Stimulated activated CD4-positive, alpha-beta T cell treated with anti-CD3 and anti-CD28 coated beads, Interleukin-12 subunit alpha, Interleukin-12 subunit beta, amount 100 ng/mL, for 48 hours (primary cell): ENCODE results near the gene INSC.

ENCODE experiments used
- DNase-seq, 3 donors: peaks; one replicate each; pipeline ENCODE4 v3.0.0-alpha.2; 2020; ENCODE audit warnings: low read depth in 2 of 3, low spot score in 1 of 3

The INSC gene

DNA sequence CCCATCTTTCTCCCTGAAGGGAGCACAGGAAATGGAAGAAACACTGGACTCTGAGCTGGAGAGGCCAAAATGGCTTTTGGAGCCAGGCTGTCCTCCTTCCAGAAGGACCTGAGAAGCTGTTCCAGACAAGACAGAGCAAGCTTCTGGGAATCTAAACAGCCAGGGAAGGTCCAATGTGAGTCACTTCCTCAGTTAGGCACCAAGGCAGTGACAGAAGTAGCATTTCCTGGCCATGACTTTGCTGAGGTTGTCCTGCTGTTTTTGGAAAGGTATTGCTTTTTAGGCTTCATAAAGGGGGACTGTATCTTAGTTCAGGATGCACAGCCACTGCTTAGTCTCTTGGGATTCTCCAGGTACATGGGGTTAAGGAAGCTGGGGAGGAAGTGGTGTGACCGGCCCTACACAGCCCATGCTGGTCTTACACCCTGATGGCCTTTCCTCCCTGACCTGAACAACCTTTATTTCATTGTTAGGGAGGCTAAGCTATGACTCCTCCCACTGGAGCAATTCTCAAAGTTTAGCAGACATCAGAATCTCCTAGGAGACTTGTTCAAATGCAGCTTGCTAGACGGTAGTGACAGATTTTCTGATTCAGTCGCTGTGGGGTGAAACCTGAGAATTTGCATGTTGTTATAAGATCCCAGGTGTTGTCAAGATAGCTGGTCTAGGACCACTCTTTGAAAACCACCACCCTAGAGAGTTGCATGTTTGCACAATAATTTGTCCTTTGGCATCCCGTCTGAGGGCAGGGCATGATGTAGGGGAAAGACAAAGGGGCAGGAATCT is 6.8 kb upstream of the INSC start:
- no peak for DNase-seq

DNA sequence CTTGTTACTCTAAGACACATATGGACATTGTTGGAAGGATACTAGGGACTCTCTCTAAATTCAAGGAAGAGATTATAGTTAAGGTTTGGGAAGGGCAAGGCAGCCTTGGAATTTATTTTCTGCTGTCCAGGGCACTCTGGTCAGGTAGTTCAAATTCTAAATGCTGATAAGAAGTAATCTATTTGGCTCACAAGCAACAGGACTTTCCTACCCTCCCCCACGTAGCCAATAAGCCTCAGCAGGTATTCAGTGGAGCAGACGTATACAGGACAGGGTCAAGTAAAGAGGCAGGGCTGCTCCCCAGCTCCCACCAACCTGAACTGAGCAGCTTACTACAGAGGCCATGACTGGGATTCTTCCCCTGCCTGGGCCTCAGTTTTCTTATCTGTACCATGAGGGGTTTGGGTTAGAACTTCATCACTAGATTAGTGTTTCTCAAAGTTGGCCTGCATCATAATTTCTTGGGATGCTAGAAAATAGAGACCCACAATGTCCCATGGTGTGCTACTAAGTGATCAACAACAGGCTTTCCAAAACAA is 6.1 kb upstream of the INSC start:
- no peak for DNase-seq

DNA sequence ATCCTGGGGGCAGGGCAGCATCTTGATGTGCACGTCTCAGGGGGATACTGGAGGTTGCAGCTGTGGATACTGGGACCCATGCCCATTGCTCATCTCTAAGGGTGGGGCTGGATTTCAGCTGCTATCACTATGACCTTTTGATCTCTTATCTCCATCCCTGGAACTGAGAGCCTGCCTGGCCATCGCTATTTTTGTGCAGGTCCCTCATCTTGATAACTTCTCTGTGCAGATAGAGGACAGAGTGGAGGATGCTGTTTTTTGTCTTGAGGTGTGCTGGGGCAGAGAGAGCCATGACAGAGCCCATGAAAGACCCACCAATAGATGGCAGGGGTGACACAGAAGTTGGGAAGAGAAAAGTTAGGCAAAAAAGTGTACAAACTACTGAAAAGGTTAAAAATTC is 5.1 kb upstream of the INSC start:
- no peak for DNase-seq

DNA sequence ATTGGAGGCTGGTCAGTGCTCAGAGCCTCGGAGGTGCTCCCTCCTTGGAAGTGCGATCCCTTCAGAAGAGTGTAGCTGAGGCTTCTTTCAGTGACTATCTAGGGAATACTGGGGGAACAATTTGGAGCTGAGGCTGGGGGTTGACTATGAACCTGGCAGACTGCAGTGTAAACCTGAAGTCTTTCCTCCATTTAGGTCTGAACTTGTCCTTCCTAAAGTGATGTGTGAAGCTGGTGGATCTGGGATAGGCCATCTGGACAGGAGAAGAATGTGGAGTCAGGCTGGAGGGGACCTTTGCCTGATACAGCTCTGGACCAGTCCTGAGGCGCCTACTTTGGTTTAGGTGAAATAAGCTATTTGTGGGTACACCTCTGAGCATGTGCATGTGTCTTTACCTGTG is 3.5 kb upstream of the INSC start:
- no peak for DNase-seq

GRCh38 chr11:15112131-15112541 is 2.6 kb upstream of the INSC start:
- DNase-seq, result no peak

- DNase-seq, result no peak
These were observed 1.3 kb upstream of the INSC start for GRCh38 chr11:15113381-15113780.

DNA sequence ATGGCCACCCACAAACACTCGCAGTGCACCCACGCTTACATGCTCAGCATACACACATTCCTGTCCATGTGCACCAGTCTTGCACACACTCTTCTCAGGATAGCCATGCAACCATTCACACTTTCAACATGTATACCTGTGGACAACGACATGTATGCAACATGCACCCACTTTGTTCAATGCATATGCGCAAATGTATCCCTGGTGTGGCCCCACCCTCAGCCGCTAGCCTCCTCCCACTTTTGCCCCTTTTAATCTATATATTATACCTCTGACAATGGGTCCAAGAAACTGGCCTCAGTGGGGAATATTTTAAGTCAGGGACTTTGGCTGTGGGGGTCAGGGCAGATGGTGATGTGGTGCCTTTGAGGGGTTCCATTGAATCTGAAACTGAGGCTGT is 963 bp downstream of the INSC start:
- DNase-seq, result no peak

DNA sequence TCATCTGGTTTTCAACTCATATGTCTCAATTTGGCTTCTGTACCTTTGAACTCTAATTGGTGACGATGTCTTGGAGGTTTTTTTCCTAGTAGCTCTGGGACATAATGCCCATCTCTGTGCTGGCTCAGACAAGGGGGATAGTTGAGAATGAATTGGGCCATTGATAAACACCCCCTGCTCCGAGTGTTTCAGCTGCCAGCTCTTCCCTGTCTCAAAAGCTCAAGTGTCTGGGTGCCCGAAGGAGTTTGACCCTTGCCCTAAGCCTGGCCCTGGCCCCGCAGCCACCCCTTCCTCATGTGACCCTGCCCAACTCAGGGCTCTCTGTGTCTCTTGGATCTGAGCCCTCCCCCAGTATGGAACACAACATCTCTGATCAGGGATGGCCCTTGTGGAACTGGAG is 3.0 kb downstream of the INSC start:
- DNase-seq, result no peak

- DNase-seq, result no peak
These were observed 3.7 kb downstream of the INSC start for GRCh38 chr11:15118431-15118830.

GRCh38 chr11:15119352-15119751 is 4.6 kb downstream of the INSC start:
- DNase-seq, result no peak

DNA sequence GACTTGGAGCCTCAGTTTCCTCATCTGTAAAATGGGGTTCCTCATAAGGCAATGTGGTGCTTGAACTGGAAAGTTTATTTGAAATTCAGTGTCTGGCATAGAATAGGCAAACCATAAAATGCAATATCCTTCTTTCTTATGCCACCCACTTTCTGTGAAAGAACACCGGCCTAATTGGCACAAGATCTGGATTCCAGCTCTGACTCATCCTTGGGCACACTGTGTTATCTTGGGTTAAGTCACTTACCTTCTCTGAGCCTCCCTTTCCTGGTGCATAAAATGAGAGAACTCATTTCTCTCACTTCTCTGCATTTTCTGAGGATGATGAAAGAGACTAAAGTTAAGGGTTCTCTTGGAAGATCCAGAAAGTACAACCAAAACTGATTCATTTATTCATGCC is 5.1 kb downstream of the INSC start:
- DNase-seq, result no peak

GRCh38 chr11:15123849-15124248 is 9.1 kb downstream of the INSC start:
- DNase-seq, result no peak

DNA sequence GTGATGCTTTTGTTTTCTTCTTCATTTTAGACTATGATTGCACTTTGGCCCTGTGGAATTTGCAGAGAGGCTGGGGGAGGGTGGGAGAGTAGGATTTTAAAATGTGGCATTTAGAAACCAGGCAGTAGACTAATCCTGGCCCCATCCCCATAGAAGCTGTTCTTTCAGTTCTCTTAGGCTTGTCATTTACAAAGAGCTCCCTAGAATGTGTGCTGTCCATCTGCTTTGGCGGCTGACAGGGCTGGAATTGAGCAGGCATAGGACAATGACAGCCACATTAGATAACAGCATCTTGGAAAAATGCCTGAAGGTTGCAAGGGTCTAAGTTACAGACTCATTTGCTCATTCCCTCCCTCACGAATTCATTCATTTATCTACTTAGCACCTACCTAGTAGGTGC is 9.8 kb downstream of the INSC start:
- no peak for DNase-seq

GRCh38 chr11:15127341-15127740 is 12.6 kb downstream of the INSC start:
- no peak for DNase-seq

- no peak for DNase-seq
These were observed 13.9 kb downstream of the INSC start for GRCh38 chr11:15128621-15129020.

DNA sequence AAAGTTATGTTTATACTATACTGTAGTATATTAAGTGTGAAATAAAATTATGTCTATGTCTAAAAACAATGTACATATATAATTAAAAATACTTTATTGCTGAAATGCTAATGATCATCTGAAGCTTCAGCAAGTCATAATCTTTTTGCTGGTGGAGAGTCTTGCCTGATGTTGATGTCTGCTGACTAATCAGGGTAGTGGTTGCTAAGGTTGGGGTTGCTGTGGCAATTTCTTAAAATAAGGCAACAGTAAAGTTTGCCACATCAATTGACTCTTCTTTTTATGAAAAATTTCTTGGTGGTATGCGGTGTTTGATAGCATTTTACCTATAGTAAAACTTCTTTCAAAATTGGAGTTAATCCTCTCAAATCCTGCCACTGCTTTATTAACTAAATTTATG is 21.4 kb downstream of the INSC start:
- no peak for DNase-seq

DNA sequence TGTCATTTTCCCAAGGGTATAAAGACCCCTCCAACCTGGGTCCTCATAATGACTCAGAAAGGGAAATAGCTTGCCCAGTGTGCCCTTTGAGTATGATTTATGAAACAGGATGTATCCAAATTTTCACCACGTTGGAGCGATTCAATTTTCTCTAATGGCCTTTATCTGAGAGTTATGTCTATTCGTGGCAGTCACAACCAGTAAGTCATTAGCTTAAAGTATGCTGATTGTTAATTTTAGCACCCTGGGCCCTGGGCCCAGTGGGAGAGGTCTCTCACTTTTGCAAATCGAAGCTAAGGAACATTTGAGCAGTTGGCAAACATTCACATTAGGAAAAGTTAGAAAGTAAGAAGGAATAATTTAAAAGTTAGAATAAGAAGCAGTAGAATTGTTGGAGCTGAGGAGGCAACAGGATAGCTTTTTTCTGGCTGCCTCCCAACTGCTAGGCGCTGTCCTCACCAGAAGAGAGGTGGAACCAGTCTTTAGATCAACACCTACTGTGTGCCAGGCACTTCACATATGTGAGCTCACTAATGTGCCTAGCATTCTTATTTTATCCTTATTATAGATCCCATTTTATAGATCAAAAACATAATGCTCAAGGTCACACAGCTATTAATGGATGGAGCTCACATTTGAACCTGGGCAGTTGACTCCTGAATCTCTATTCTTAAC is 24.5 kb downstream of the INSC start:
- no peak for DNase-seq

DNA sequence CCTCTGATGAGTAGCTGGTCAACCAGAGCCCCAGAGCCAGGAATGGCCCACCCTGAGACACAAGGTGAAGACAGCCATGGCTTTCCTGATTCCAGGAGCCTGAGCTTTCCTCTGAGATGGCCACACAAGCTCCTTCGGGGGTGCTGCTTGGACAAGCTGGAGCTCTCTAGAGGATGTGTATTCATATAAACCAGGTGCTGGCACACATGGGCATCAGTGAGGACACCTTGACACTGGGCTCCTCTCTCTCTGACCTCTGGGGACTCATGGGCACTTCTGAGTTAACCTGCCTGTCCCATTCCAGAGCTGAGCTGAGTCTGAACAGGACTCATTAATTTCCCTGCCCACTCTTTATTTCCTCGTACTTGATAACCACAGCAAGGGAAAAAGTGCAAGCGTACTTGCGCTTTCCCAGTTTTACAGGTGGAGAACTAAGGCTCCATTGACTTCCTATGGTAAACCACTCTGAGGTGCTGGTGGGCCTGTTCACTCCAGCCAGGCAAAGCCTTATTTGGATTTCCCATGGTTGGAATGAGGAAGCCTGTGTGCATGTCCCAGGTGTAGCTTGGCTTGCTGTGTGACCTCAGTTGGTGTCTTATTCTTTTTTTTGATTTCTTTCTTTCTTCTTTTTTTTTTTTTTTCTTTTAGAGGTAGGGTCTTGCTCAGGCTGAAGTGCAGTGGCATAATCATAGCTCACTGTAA is 25.4 kb downstream of the INSC start:
- DNase-seq, result no peak

DNA sequence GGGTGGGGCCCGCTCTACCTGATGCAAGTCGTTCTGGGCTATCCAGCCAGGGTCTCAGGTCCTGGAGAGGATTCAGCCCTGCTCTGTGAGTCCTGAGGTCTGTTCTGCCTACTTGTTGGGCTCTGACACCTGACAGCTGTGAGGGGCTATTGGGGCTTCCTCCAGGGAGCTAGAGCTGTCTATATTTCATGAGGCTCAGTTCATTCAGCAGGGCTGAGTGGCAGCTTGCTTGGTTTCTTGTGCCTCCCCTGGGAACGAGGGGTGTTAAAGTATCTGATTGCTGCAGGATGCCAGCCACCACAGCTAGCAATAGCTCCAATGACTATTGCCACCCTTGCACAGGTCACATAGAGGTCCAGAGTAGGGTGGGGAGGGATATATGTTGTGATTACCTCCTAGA is 26.7 kb downstream of the INSC start:
- DNase-seq, result no peak

- DNase-seq, result no peak
These were observed 28.1 kb downstream of the INSC start for GRCh38 chr11:15142838-15143237.

- no peak for DNase-seq
These were observed 29.1 kb downstream of the INSC start for GRCh38 chr11:15143855-15144254.

DNA sequence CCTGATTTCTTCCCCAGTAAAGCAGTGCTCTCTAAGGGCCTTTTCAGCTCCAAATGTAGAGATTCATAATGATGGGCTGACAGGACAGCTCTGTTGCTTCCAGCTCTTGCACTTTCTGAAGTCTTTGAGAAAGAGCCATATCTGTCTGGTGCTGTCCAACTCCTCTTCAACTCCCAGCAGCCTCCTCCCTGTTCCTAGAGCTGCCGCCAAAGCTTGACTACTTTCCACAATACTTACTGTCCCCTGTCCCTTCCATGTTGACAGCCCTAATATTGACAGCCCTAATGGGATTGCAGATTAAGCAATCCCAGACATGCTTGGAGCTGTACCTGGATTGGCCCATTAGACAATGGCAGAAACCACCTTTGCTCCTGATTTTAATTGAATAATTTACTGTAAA is 29.6 kb downstream of the INSC start:
- DNase-seq, result no peak
